ENCODE data around the gene ACSS2. TPM values are rescaled to one million over a fixed set of nuclear protein-coding genes. Genes with fewer than 3 reads are reported as not detected.
"Not testable (repeated sequence)": the region's sequence is repeated elsewhere in the genome, so short reads cannot be mapped to it uniquely, and the experiment has no call there.

The ACSS2 gene
- total RNA-seq, 1 donor from 2014 or later: 146 TPM

DNA sequence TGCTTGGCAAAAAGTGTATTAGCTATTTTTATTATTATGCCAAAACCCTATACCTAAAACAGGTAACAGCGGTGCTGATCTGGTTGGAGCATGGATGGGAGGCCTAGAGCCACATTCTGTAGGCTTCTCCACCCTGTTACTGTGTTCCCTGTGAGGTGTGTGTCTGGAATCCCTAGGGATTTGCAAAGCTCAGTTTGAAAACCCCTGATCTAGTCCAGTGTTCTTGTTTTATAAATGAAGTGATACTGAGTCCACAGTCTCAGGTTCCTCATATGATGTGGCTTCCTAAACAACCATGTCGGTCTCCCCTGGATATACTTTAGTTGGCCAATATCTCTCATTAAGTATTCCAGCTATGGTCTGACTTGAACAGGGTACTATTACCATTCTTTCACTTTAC lies 16.3 kb downstream of the ACSS2 start:
- intact Hi-C loops (cut with DNase I): no loop called here
- Histone ChIP-seq H3K4me3 (no peak overlapping the region), H3K27ac (no peak overlapping the region), H3K36me3 (no peaks in the 10 kb centered on the region), H3K27me3 (no peaks in the 10 kb centered on the region), H3K4me1 (peaks cover 34% of the 10 kb centered on the region), H3K9me3 (no peaks in the 10 kb centered on the region)
- ATAC-seq (no peak), DNase-seq (no peak)
- TF ChIP-seq, protein P1, sequence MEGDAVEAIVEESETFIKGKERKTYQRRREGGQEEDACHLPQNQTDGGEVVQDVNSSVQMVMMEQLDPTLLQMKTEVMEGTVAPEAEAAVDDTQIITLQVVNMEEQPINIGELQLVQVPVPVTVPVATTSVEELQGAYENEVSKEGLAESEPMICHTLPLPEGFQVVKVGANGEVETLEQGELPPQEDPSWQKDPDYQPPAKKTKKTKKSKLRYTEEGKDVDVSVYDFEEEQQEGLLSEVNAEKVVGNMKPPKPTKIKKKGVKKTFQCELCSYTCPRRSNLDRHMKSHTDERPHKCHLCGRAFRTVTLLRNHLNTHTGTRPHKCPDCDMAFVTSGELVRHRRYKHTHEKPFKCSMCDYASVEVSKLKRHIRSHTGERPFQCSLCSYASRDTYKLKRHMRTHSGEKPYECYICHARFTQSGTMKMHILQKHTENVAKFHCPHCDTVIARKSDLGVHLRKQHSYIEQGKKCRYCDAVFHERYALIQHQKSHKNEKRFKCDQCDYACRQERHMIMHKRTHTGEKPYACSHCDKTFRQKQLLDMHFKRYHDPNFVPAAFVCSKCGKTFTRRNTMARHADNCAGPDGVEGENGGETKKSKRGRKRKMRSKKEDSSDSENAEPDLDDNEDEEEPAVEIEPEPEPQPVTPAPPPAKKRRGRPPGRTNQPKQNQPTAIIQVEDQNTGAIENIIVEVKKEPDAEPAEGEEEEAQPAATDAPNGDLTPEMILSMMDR (IDR thresholded peaks at IDR 0.05): no peak

DNA sequence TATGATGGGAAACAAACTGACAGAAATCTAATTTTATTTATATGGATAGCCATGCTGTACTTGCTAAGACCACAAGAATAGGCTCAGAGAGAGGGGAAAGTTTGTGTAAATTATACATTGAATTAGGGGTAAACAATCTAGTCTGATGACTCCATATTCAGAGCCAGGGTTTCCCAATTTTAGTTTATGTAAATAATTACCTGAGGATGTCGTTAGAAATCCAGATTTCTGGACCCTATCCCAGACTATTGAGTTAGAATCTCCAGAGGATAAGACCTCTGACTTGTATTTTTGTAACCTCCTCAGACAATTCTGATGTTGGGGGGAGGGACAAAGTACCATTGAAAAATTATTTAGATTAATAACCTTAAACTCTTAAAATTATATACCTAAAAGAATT lies 18.3 kb downstream of the ACSS2 start:
- DNase-seq (no peak), ATAC-seq (no peak)
- Histone ChIP-seq H3K27ac (no peak overlapping the region), H3K36me3 (no peaks in the 10 kb centered on the region), H3K4me1 (peaks cover 34% of the 10 kb centered on the region), H3K9me3 (no peaks in the 10 kb centered on the region), H3K4me3 (no peak overlapping the region), H3K27me3 (no peaks in the 10 kb centered on the region)
- TF ChIP-seq, protein P1 (IDR thresholded peaks at IDR 0.05): no peak
- intact Hi-C loops (cut with DNase I): no loop called here

DNA sequence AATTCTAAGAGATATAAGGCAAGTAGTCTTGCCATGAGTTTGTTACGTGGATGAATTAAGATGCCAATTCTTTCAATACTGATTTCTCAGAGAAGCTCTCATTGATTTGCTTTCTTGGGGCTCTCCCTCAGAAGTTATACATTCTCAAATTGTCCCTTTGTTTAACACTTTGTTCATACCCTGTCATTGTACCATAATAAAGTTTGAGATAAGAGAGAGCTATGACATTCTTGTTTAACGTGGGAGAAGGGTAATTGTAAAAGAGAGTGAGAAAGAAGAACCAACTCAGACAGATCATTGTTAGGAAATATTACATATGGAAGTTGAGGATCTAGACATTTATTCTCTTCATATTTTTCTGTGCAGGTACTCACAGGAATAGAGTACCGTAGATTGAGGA lies 19.1 kb downstream of the ACSS2 start:
- peaks cover 34% of the 10 kb centered on the region for H3K4me1 ChIP-seq
- H3K9me3 ChIP-seq: no peaks in the 10 kb centered on the region
- H3K4me3 ChIP-seq: no peak overlapping the region
- H3K27ac ChIP-seq: peak overlapping the region; percentile 25
- no peaks in the 10 kb centered on the region for H3K36me3 ChIP-seq
- intact Hi-C loops (cut with DNase I): no loop called here
- H3K27me3 ChIP-seq: no peaks in the 10 kb centered on the region
- TF ChIP-seq, protein P1 (IDR thresholded peaks at IDR 0.05): no peak
- ATAC-seq (no peak), DNase-seq (no peak)

DNA sequence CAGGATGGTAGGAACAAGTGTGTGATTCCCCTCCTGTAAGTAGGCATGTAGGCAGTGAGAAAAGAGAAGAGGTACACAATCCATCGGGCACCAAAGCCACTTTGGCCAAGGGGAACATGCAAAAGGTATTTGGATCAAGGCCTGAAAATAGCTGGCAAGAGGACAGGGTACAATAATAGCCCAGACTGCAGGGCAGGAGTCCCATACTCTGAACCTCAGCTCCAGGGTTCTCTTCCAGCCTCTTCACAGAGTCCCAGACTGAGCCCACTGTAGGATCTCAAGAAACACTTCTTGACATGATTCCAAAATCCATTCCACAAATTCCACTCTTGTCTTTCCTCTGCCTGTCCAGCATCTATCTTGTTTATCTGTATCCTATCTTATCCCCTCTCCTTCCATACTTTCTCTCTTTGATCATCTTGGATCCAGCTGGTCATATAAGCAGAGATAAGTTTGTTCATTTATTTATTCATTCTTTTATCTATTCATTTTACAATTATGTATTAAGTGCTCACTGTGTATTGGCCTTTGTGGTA lies 19.7 kb downstream of the ACSS2 start:
- peak; percentile 72 for ATAC-seq
- Histone ChIP-seq H3K27me3 (no peaks in the 10 kb centered on the region), H3K9me3 (no peaks in the 10 kb centered on the region), H3K4me3 (no peak overlapping the region), H3K27ac (no peak overlapping the region), H3K36me3 (no peaks in the 10 kb centered on the region), H3K4me1 (peaks cover 32% of the 10 kb centered on the region)
- DNase-seq: no peak
- intact Hi-C loops (cut with DNase I): no loop called here
- TF ChIP-seq, protein P1 (IDR thresholded peaks at IDR 0.05): no peak

DNA sequence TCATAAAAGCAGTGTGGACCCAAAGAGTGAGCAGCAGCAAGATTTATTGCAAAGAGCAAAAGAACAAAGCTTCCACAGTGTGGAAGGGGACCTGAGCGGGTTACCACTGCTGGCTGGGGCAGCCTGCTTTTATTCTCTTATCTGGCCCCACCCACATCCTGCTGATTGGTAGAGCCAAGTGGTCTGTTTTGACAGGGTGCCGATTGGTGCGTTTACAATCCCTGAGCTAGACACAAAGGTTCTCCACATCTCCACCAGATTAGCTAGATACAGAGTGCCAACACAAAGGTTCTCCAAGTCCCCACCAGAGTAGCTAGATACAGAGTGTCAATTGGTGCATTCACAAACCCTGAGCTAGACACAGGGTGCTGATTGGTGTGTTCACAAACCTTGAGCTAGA lies 21.7 kb downstream of the ACSS2 start:
- H3K36me3 ChIP-seq; DNase-seq; H3K27ac ChIP-seq; intact Hi-C loops (cut with DNase I); H3K4me3 ChIP-seq; H3K27me3 ChIP-seq; H3K9me3 ChIP-seq; ATAC-seq: not testable (repeated sequence)
- peaks cover 28% of the 10 kb centered on the region for H3K4me1 ChIP-seq

DNA sequence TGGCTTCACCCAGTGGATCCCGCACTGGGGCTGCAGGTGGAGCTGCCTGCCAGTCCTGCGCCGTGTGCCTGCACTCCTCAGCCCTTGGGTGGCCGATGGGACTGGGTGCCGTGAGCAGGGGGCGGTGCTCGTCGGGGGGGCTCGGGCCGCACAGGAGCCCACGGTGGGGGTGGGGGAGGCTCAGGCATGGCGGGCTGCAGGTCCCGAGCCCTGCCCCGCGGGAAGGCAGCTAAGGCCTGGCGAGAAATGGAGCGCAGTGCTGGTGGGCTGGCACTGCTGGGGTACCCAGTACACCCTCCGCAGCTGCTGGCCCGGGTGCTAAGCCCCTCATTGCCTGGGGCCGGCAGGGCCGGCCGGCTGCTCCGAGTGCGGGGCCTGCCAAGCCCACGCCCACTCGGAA lies 22.3 kb downstream of the ACSS2 start:
- H3K9me3 ChIP-seq; intact Hi-C loops (cut with DNase I); ATAC-seq; H3K36me3 ChIP-seq; H3K27me3 ChIP-seq; DNase-seq; H3K27ac ChIP-seq; H3K4me3 ChIP-seq: not testable (repeated sequence)
- peaks cover 31% of the 10 kb centered on the region for H3K4me1 ChIP-seq

DNA sequence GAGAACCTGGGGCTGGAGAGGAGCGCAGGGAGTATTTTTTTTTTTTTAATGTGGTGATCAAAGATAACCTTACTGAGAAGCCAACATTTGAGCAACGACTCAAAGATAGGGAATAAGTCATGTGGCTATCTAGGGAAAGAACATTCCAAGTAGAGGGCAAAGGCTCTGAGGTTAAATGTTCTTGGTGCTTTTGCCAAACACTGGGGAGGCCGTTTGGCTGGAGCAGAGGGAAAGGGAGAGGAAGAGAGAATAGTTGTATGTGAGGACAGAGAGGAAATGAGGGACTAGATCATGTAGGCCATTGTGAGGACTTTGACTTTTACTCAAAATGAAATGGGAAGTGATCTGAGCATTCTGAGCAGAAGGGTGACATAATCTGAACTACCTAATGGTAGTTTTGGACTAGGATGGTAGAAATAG lies 27.8 kb downstream of the ACSS2 start:
- DNase-seq: no peak
- intact Hi-C loops (cut with DNase I): no loop called here
- peaks cover 30% of the 10 kb centered on the region for H3K4me1 ChIP-seq
- peak; percentile 62 for ATAC-seq
- no peaks in the 10 kb centered on the region for H3K9me3 ChIP-seq
- H3K4me3 ChIP-seq: no peak overlapping the region
- peaks cover 2% of the 10 kb centered on the region for H3K36me3 ChIP-seq
- TF ChIP-seq, protein P1 (IDR thresholded peaks at IDR 0.05): no peak
- peak overlapping the region; percentile 32 for H3K27ac ChIP-seq
- H3K27me3 ChIP-seq: no peaks in the 10 kb centered on the region

All from upper lobe of right lung (tissue), 1 donor.